ENCODE data around the gene CD200R1L. TPM values are rescaled to one million over a fixed set of nuclear protein-coding genes. Genes with fewer than 3 reads are reported as not detected.

Gene CD200R1L
- total RNA-seq (ENCODE audit: low replicate concordance) = not detected in 2 replicates
- long read RNA-seq = 0 reads

- TF ChIP-seq CTCF (conservative IDR thresholded peaks at IDR 0.05) = no peak
- no peak within 1 kb of the TSS for H3K4me3 Mint-ChIP-seq
- peaks cover 28% of the 10 kb centered on the region for H3K9me3 Mint-ChIP-seq
- DNase-seq (ENCODE audit: extremely low spot score, unreplicated experiment) = no peak
- H3K27ac Mint-ChIP-seq = no peak within 1 kb of the TSS
- H3K27me3 Mint-ChIP-seq = no peaks in the 10 kb centered on the region
- no peaks in the 10 kb centered on the region for H3K4me1 Mint-ChIP-seq (ENCODE audit: unreplicated experiment)
- H3K36me3 Mint-ChIP-seq = no peaks in the 10 kb centered on the region
Measured at GRCh38 chr3:112846764-112847163, at the start of gene CD200R1L. TSS of gene CD200R1L (minus strand) at chr3:112846864. CDS start at chr3:112829367, 17,497 bp downstream.

- no peaks in the 10 kb centered on the region for H3K9me3 Mint-ChIP-seq
- DNase-seq (ENCODE audit: extremely low spot score, unreplicated experiment) = no peak
Measured at GRCh38 chr3:112894258-112894657, 47.6 kb upstream of the CD200R1L start.

GRCh38 chr3:112889357-112889756 lies 42.7 kb upstream of the CD200R1L start:
- DNase-seq (ENCODE audit: extremely low spot score, unreplicated experiment) = no peak
- H3K27me3 Mint-ChIP-seq = no peaks in the 10 kb centered on the region
- TF ChIP-seq CTCF (conservative IDR thresholded peaks at IDR 0.05) = no peak
- H3K36me3 Mint-ChIP-seq = no peaks in the 10 kb centered on the region
- H3K4me1 Mint-ChIP-seq (ENCODE audit: unreplicated experiment) = no peaks in the 10 kb centered on the region
- no peak overlapping the region for H3K27ac Mint-ChIP-seq
- H3K9me3 Mint-ChIP-seq = no peaks in the 10 kb centered on the region
- H3K4me3 Mint-ChIP-seq = no peak overlapping the region

More at GRCh38 chr3:112894258-112894657, 47.6 kb upstream of the CD200R1L start:
- Mint-ChIP-seq H3K36me3 (no peaks in the 10 kb centered on the region), H3K27ac (no peak overlapping the region), H3K4me1 (ENCODE audit: unreplicated experiment) (no peaks in the 10 kb centered on the region), H3K4me3 (no peak overlapping the region), H3K27me3 (no peaks in the 10 kb centered on the region)
- TF ChIP-seq CTCF (conservative IDR thresholded peaks at IDR 0.05) = no peak

GRCh38 chr3:112888381-112889085 lies 41.9 kb upstream of the CD200R1L start:
- no peak overlapping the region for H3K4me3 Mint-ChIP-seq
- no peaks in the 10 kb centered on the region for H3K27me3 Mint-ChIP-seq
- H3K36me3 Mint-ChIP-seq = no peaks in the 10 kb centered on the region
- no peak for TF ChIP-seq CTCF (conservative IDR thresholded peaks at IDR 0.05)
- no peaks in the 10 kb centered on the region for H3K4me1 Mint-ChIP-seq (ENCODE audit: unreplicated experiment)
- DNase-seq (ENCODE audit: extremely low spot score, unreplicated experiment) = no peak
- no peak overlapping the region for H3K27ac Mint-ChIP-seq
- H3K9me3 Mint-ChIP-seq = no peaks in the 10 kb centered on the region

- Mint-ChIP-seq H3K27ac (no peak overlapping the region), H3K4me1 (ENCODE audit: unreplicated experiment) (no peaks in the 10 kb centered on the region), H3K27me3 (peaks cover 5% of the 10 kb centered on the region), H3K36me3 (no peaks in the 10 kb centered on the region), H3K4me3 (no peak overlapping the region), H3K9me3 (no peaks in the 10 kb centered on the region)
- TF ChIP-seq CTCF (conservative IDR thresholded peaks at IDR 0.05) = no peak
- no peak for DNase-seq (ENCODE audit: extremely low spot score, unreplicated experiment)
Measured at GRCh38 chr3:112884678-112885290, 38.1 kb upstream of the CD200R1L start.
